HL-60 (cell line): ENCODE results near the gene RPRD1B.

ENCODE experiments used
- CTCF ChIP-seq: IDR thresholded peaks from one replicate; pipeline ENCODE4 v1.5.1; 2011; ENCODE audit warnings: low read length, control low read depth, inconsistent platforms; ENCODE audit not compliant: insufficient read depth
- GABPA ChIP-seq: IDR thresholded peaks from 2 replicates; pipeline ENCODE4 v1.6.1; 2012; ENCODE audit warnings: low read depth
- POLR2AphosphoS5 ChIP-seq: IDR thresholded peaks from 2 replicates; pipeline ENCODE4 v1.6.1; 2012; ENCODE audit warnings: low read depth
- REST ChIP-seq: IDR thresholded peaks from 2 replicates; pipeline ENCODE4 v1.6.1; 2012; ENCODE audit warnings: low read depth; ENCODE audit not compliant: insufficient replicate concordance

- TF ChIP-seq CTCF (no peak), GABPA (no peak), POLR2AphosphoS5 (no peak), REST (no peak)
These were observed 96.5 kb downstream of the RPRD1B start for GRCh38 chr20:38129893-38130609.
